GM12873 (cell line): ENCODE results near the gene TNS3.
A peak's percentile ranks its signal among the peaks of the same experiment; 100 is the strongest.

Source experiments
- CTCF ChIP-seq: IDR thresholded peaks from 2 replicates; pipeline ENCODE4 v1.5.1; 2012; ENCODE audit warnings: low read depth, mild to moderate bottlenecking, moderate library complexity, low read length, control low read depth; ENCODE audit not compliant: insufficient read depth; ENCODE audit errors: missing control alignments

Gene TNS3

GRCh38 chr7:47259682-47260081 is 322.2 kb downstream of the TNS3 start:
- no peak for TF ChIP-seq CTCF

- no peak for TF ChIP-seq CTCF
These were observed 323.1 kb downstream of the TNS3 start for GRCh38 chr7:47258798-47259197.

- no peak for TF ChIP-seq CTCF
These were observed 325.9 kb downstream of the TNS3 start for GRCh38 chr7:47256016-47256415.

- TF ChIP-seq CTCF = no peak
These were observed 326.5 kb downstream of the TNS3 start for GRCh38 chr7:47255441-47255840.

- TF ChIP-seq CTCF = no peak
These were observed 326.9 kb downstream of the TNS3 start for GRCh38 chr7:47255007-47255406.

GRCh38 chr7:47254081-47254977 is 327.6 kb downstream of the TNS3 start:
- peak; percentile 69 for TF ChIP-seq CTCF

- no peak for TF ChIP-seq CTCF
These were observed 328.2 kb downstream of the TNS3 start for GRCh38 chr7:47253650-47254080.
